Bronchial epithelial cell (primary cell): ENCODE results near the gene RIBC1. TPM values are rescaled to one million over a fixed set of nuclear protein-coding genes. Genes with fewer than 3 reads are reported as not detected.

Source experiments
- DNase-seq: peaks from one replicate; pipeline ENCODE4 v3.0.0-alpha.2; 2010; ENCODE audit warnings: low read depth
- FAIRE-seq: peaks from 2 replicates; lab custom pipeline; 2011; peaks lifted over from hg19 to GRCh38; lab: Jason Lieb, UNC
- H3K27me3 ChIP-seq: 2 replicates; pipeline ENCODE4 v1.5.1; 2011; ENCODE audit warnings: low read length; ENCODE audit not compliant: control insufficient read depth, insufficient read depth
- H3K36me3 ChIP-seq: 2 replicates; pipeline ENCODE4 v1.5.1; 2011; ENCODE audit warnings: low read length; ENCODE audit not compliant: control insufficient read depth, insufficient read depth
- H3K4me3 ChIP-seq: 2 replicates; pipeline ENCODE4 v1.5.1; 2011; ENCODE audit warnings: mild to moderate bottlenecking, low read depth, low read length, control low read depth
- CTCF ChIP-seq: IDR thresholded peaks from 2 replicates; pipeline ENCODE4 v1.5.1; 2011; ENCODE audit warnings: mild to moderate bottlenecking, moderate library complexity, low read length, control low read depth, inconsistent platforms; ENCODE audit not compliant: insufficient read depth, severe bottlenecking
- total RNA-seq: library from RNA; depleted of rRNA; stranded (reverse); fragments of >200 nt; gene quantifications from 2 replicates; pipeline ENCODE4 v1.2.1, GENCODE V29; 2014

RIBC1 gene
- total RNA-seq, 1 donor from 2014 or later, result 0.26 TPM

- Histone ChIP-seq H3K27me3 (no peaks in the 10 kb centered on the region), H3K36me3 (peaks cover 10% of the 10 kb centered on the region), H3K4me3 (no peak overlapping the region)
- FAIRE-seq, result no peak
- no peak for TF ChIP-seq CTCF
- no peak for DNase-seq
Measured at GRCh38 chrX:53429755-53430154, 7.1 kb downstream of the RIBC1 start.

GRCh38 chrX:53430231-53430630 lies 7.6 kb downstream of the RIBC1 start:
- no peak for TF ChIP-seq CTCF
- H3K4me3 ChIP-seq, result no peak overlapping the region
- FAIRE-seq (no peak), DNase-seq (no peak)
- H3K36me3 ChIP-seq, result peaks cover 10% of the 10 kb centered on the region
- no peaks in the 10 kb centered on the region for H3K27me3 ChIP-seq

- TF ChIP-seq CTCF, result no peak
- Histone ChIP-seq H3K36me3 (peaks cover 10% of the 10 kb centered on the region), H3K4me3 (peak within 1 kb of the TSS; percentile 77), H3K27me3 (no peaks in the 10 kb centered on the region)
- DNase-seq (peak; percentile 64), FAIRE-seq (no peak)
Measured at GRCh38 chrX:53433651-53434639, 11.3 kb downstream of the RIBC1 start, which contains the start of gene HSD17B10. TSS of gene HSD17B10 (minus strand) at chrX:53434370. CDS start at chrX:53434345, 25 bp downstream.

- FAIRE-seq (no peak), DNase-seq (peak; percentile 53)
- H3K4me3 ChIP-seq, result no peak overlapping the region
- no peaks in the 10 kb centered on the region for H3K27me3 ChIP-seq
- peak; percentile 73 for TF ChIP-seq CTCF
- H3K36me3 ChIP-seq, result peaks cover 6% of the 10 kb centered on the region
Measured at GRCh38 chrX:53435997-53436396, 13.3 kb downstream of the RIBC1 start.

- FAIRE-seq (no peak), DNase-seq (no peak)
- Histone ChIP-seq H3K4me3 (no peak overlapping the region), H3K36me3 (no peaks in the 10 kb centered on the region), H3K27me3 (no peaks in the 10 kb centered on the region)
- TF ChIP-seq CTCF, result no peak
Measured at GRCh38 chrX:53437206-53437605, 14.5 kb downstream of the RIBC1 start.
